ENCODE data around the gene PCBP3.

The PCBP3 gene

GRCh38 chr21:45872902-45873301, 229.4 kb downstream of the PCBP3 start:
- H3K9me3 ChIP-seq, result no peaks in the 10 kb centered on the region
- H3K27me3 ChIP-seq, result no peaks in the 10 kb centered on the region
- no peaks in the 10 kb centered on the region for H3K36me3 ChIP-seq
- no peak overlapping the region for H3K4me3 ChIP-seq (ENCODE audit: low read depth in 1 of 2, low read length in 1 of 2)
- H3K27ac ChIP-seq, result no peak overlapping the region
- no peaks in the 10 kb centered on the region for H3K4me1 ChIP-seq (ENCODE audit: control insufficient read depth in 1 of 2, insufficient read depth in 1 of 2, low read depth in 1 of 2, low read length in 1 of 2)
- TF ChIP-seq CTCF (IDR thresholded peaks at IDR 0.05), result no peak

- no peaks in the 10 kb centered on the region for H3K9me3 ChIP-seq
- no peaks in the 10 kb centered on the region for H3K27me3 ChIP-seq
- no peak overlapping the region for H3K27ac ChIP-seq
- TF ChIP-seq CTCF (IDR thresholded peaks at IDR 0.05), result no peak
- no peak overlapping the region for H3K4me3 ChIP-seq (ENCODE audit: low read depth in 1 of 2, low read length in 1 of 2)
- H3K4me1 ChIP-seq (ENCODE audit: control insufficient read depth in 1 of 2, insufficient read depth in 1 of 2, low read depth in 1 of 2, low read length in 1 of 2), result no peaks in the 10 kb centered on the region
- H3K36me3 ChIP-seq, result no peaks in the 10 kb centered on the region
These were observed 229.9 kb downstream of the PCBP3 start for GRCh38 chr21:45873418-45873817.

- Histone ChIP-seq H3K27ac (no peak overlapping the region), H3K36me3 (no peaks in the 10 kb centered on the region), H3K9me3 (no peaks in the 10 kb centered on the region), H3K4me1 (ENCODE audit: control insufficient read depth in 1 of 2, insufficient read depth in 1 of 2, low read depth in 1 of 2, low read length in 1 of 2) (peaks cover 0 to under 1% of the 10 kb centered on the region in 2 experiments), H3K4me3 (ENCODE audit: low read depth in 1 of 2, low read length in 1 of 2) (no peak overlapping the region), H3K27me3 (no peaks in the 10 kb centered on the region)
- no peak for TF ChIP-seq CTCF (IDR thresholded peaks at IDR 0.05)
These were observed 230.3 kb downstream of the PCBP3 start for GRCh38 chr21:45873866-45874265.

GRCh38 chr21:45874716-45875415, 231.3 kb downstream of the PCBP3 start:
- Histone ChIP-seq H3K36me3 (no peaks in the 10 kb centered on the region), H3K27ac (no peak overlapping the region), H3K9me3 (no peaks in the 10 kb centered on the region), H3K27me3 (no peaks in the 10 kb centered on the region), H3K4me1 (ENCODE audit: control insufficient read depth in 1 of 2, insufficient read depth in 1 of 2, low read depth in 1 of 2, low read length in 1 of 2) (peaks cover 7 to 11% of the 10 kb centered on the region in 2 experiments), H3K4me3 (ENCODE audit: low read depth in 1 of 2, low read length in 1 of 2) (no peak overlapping the region)
- no peak for TF ChIP-seq CTCF (IDR thresholded peaks at IDR 0.05)

GRCh38 chr21:45875416-45875760, 231.9 kb downstream of the PCBP3 start:
- Histone ChIP-seq H3K36me3 (no peaks in the 10 kb centered on the region), H3K27ac (no peak overlapping the region), H3K27me3 (no peaks in the 10 kb centered on the region), H3K4me3 (ENCODE audit: low read depth in 1 of 2, low read length in 1 of 2) (no peak overlapping the region), H3K4me1 (ENCODE audit: control insufficient read depth in 1 of 2, insufficient read depth in 1 of 2, low read depth in 1 of 2, low read length in 1 of 2) (peaks cover 13 to 16% of the 10 kb centered on the region in 2 experiments), H3K9me3 (no peaks in the 10 kb centered on the region)
- TF ChIP-seq CTCF (IDR thresholded peaks at IDR 0.05), result no peak
